ENCODE results near the gene C11orf21.

Gene C11orf21

DNA sequence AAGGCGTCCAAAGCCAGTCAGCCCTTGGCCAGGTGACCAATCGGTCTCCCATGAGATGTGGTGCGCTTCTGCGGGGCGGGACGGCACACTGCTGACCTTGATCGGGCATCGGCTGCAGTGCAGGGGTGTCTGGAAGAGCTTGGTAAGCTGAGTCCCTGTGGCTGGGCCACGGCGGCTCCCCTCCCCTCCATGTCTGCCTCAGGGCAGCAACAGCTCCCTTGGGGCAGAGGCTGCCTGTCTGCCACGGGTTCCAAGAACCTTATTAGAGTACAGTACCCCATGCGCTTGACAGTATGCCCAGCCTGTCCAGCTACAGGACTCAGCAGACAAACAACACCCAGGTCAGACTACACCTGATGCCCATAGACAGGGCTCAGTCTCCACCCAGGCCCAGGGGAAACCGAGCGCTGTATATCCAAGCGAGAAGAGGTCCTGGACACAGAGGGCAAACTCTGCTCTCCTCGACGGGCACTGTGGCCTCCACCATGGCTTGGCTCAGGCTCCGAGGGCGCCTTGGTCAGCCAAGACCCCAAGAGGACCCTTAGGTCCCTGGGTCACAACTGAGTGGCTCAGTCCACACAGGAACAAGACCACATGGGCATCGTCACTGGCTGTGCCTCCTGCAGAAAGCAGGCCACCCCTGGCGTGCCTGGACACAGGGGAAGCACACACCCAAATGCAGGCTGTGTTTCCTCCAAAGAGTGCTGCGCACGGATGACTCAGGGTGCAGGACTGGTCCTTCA, 19.0 kb upstream of the C11orf21 start:
- no peak for DNase-seq (ENCODE audit: low read depth)

DNA sequence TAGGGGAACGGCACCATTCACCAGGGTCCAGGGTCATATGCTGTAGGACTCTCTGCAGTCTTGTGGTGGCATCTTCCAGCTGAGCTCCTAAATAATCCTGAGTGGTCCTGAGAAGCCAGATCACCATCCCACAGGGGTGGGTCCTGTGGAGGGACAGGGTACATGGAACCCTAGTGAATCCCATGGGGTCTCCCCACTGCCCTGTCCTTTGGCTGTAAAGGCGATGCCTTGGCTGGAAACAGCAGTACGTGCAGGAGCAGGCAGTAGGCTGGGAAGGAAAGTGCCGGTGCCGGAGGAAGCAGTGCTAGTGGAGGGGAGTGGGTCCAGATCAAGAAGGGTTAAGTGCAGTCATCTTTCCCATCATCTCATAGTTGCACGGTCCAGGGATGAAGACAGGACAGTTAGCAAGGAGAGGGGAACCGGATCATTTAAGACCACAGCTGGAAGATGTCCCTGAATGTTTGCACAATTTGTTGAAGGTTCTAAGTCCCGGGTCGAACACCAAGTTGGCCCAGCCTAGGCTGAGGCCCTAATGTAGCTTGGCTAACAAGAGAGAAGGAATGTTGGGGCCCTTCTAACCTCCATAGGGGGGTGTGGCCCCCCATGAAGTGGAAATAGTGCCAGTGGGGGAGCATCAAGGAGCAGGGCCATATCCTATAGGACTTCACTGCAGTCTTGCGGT, 18.2 kb upstream of the C11orf21 start:
- DNase-seq (ENCODE audit: low read depth): no peak

DNA sequence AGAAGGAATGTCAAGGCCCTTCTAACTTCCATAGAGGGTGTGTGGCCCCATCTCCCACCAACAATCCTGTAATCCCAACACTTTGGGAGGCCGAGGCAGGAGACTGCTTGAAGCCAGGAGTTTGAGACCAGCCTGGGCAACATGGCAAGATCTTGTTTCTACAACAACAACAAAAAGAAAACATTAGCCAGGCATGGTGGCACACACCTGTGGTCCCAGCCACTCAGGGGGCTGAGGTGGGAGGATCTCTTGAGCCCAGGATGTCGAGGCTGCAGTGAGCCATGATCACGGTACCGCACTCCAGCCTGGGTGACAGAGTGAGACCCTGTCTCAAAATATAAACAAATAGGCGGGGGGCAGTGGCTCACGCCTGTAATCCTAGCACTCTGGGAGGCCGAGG, 17.0 kb upstream of the C11orf21 start:
- DNase-seq (ENCODE audit: low read depth): no peak

DNA sequence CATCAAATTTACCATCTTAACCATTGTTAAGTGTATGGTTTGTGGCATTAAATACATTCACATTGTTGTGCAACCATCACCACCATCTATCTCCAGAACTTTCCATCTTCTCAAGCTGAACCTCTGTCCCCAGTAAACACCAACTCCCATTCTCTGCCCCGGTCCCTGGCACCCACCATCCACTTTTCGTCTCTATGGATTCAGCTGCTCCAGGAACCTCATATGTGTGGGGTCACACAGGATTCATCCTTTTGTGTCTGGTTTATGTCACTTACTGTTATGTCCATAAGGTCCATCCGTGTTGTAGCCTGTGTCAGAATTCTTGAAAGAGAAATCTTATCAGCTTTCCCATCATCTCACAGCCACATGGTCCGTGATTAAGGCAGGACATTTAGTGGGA, 16.4 kb upstream of the C11orf21 start:
- DNase-seq (ENCODE audit: low read depth): no peak

DNA sequence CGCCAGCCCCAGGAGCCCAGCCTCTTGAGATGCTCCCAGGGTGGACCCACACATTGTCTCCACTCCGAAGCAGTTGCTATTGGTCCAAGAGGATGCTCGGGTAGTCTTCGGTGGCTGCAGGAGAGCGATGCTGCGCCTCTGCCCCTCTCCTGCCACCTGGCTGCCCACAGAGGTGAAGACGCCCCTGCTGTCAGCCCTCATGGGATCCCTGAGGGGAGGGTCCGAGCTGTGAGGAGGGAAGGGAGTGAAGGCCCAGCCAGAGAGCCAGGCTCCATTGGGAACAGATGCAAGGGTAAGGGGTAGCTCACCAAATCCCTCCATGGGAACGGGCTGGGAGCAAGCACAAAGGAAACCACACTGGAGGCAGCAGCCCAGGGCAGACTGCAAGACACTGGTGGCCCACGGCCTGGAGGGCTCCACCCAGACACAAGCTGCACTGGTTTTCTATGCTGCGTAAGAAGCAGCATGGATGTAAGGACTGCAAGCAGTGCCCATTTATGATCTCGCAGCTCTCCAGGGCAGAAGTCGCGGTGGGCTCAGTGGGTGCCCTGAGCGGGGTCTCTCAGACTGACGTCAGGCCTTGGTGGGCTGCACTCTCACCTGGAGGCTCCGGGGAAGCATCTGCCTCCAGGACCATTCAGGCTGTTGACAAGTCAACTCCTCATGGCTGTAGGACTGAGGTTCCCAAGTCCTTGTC, 15.8 kb upstream of the C11orf21 start:
- no peak for DNase-seq (ENCODE audit: low read depth)

DNA sequence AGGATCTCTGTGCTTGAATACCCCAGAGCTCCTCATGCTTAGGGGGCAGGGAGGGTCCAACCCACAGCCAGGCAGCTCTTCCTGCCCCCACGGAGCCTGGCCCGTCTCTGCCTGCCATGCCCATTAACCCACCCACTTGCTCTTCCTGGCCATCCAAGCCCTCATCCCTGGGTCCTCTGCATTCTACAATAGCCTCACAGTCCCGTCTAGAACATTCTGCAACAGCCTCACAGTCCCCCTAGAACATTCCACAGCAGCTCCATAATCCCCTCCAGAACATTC, 15.2 kb upstream of the C11orf21 start:
- no peak for DNase-seq (ENCODE audit: low read depth)

DNA sequence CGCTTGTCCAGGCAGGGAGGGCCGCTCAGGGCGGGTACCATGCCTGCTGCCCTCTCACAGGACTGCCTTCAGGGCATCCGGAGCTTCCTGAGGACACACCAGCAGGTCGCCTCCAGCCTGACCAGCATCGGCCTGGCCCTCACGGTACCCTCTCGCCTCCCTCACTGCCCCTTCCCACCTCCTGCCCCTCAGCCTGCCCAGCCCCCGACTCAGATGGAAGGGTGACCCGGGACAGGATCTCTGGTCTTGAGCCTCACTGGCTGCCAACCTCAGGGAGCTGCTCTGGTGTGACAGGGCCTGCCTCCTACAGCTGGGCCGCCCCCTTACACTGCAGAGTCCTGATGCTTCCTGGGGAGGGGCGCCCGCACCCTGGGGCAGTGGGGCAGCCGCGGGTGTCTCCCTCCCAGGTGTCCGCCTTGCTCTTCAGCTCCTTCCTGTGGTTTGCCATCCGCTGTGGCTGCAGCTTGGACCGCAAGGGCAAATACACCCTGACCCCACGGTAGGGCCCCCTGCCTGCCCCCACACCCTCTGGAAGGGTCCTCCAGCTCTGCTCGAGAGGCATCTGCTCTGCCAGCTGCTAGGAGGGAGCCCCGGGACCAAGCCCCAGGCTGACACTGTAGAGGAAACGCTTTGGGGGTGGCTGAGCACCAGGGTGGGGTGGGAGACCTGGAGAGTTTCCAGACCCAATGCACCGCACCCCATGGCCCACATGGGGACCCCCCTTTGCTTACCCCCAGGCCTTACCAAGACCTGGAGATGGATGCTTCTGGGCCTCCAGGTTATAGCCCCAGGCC, 14.6 kb upstream of the C11orf21 start:
- no peak for DNase-seq (ENCODE audit: low read depth)

DNA sequence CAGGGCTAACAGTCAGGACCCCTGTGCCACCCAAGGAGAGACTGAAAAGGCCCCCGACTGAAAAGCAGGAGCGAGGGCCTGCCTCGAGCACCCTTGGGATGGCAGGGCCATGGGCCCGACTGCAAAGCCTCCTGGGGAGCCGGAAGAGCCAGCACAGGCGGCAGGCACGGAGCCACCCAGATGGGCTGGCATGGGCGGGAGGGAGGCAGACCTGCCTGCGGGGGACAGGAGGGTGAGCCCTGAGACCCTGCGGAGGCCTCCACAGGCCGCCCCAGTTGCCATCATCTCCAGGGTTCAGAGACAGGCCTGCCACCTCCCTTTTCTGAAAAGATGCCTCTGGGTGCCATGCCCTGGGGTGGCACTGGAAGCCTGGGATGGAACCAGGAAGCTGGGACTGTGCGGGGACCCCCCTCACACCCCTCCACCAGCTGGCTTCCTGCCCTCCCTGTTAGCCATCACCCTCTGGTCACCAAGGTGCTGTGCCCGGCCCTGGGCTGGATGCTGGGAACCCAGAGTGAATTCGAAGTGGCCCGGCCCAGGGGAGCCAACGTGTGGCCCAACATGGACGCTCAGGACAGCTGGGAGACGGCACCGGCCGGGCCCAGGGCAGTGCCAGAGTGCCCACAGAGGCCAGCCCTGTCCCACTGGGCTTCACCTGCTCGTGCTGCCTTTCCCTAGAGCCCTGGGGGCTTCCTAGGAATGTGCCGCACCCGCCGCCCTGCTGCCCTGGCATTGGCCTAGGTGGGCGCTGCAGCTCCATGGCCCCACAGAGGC, 13.9 kb upstream of the C11orf21 start:
- no peak for DNase-seq (ENCODE audit: low read depth)

DNA sequence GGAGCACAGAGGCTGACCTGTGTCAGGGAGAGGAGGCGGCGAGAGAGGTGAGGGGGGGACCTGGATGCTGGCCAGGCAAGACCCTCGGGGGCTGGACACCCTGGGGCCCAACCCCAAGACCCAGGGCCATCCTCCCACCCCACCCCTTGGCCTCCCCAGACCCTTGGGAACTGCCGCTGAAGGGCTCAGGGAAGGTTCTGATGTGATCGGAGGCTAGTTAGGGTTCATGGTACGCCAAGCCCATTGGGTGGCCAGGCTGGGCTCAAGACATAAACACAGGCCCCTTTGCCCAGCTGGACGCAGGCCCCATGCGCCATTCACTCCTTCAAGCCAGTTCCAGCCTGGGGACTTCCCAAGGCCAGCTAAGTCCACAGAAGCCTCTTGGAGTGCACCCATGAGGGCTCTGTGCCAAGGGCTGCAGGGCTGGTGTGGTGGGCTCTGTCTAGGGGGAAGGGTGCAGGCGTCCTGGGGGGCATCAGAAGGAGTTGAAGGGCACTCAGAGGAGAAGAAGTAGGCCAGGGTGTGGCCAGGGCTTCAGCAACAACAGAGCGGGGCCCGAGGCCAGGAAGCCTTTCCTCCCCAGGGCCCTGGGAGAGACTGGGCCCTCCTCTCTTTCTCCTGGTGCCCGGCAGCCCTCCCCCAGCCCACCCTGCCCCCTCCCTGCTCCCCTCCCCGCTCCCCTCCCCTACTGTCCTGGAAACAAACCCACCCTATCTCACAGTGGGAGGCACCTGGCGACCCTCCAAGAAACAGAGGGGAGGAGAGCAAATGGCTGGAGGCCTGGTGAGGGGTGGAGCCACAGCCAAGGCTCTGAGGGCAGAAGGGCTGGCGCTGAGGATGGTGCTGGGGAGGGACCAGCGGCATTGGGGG, 13.0 kb upstream of the C11orf21 start:
- DNase-seq (ENCODE audit: low read depth): no peak

DNA sequence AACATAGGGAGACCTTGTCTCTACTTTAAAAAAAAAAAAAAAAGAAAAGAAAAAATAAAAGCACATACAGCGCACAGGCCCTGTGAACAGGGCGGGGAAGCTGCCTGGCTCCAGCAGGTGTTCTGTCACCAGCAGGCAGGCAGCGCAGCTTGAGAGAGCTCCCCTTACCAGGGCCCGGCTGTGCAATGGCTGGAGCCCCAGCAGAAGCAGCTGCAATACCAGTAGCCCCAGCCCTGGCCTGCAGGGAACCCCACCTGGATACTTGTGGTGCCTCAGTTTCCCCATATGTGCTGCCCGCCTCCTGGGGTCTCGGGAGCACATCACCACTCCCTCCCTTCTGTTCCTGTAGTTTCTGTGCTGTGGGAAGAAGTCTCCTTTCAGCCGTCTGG, 12.4 kb upstream of the C11orf21 start:
- DNase-seq (ENCODE audit: low read depth): no peak

DNA sequence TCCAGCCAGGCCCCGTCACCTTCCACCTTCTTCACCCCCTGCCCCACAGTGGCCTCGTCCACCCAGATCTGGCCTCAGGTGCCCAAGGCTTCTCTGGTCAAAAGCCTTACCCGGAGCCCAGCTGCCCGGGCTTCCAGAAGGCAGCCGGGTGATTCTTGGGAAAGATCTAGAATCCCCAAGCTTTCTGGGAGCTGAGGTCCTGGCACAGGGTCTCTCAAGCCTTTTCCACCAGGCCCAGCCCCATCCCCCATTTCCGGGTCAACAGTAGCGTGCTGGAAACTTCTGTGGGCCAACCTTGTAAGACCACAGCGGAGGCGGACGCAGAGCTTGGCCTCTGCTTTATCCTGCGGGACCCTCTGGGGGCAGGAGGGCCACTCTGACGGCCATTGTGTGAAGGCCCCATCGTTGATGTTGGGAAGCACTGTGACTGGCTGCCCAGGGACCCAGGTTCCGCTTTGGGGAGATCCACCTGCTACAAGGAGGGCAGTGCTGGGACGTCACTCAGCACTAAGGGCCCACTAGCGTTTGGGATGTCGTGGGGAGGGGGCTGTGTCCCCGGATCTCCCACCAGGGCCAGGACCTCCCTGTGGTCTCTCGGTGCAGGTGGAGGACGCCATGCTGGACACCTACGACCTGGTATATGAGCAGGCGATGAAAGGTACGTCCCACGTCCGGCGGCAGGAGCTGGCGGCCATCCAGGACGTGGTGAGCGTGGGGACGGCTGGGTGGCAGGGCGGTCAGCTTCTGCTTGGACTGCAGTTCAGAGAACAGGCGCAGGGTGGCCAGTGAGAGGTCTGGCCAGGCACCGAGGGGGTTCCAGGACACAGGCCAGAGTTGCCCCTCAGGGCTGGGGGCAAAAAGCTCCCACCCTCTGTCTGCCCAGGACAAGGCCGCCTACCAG, 11.6 kb upstream of the C11orf21 start:
- no peak for DNase-seq (ENCODE audit: low read depth)

DNA sequence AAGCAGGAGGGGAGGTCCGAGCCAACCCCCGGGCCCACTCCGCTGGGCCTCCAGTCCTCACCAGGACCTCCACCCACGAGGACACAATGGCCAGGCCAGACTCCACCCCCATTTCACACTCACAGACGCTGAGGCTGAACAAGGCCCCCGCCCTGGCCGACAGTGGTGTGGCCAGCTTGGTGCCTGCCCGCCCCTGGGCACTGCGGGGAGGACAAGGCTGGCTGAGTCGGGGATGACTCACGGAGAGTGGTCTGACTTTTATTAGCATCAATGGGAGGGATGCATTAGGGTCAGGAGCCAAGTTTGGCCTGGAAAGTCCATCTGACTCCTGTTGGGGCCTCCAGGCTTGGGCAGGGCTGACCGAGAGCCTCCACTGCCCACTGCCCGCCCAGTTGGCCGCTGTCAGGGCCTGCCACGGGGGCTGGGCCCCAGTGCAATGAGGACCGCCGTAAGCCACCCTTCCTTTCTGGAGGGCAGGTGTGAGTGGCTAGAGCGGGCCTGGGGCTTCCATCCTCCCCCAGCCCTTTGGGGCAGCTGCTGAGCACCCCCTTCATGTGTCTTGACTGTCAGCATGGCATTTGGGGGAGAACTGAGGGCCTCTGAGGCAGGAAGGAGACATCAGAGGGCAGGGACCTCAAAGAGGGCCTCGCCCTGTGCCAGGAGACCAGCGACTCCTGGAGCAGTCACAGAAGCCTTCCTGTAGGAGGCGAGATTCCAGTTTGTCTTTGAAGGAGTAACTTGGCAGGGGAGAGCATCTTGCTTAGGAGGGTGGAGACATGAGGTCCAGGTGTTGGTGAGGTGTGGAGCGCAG, 10.7 kb upstream of the C11orf21 start:
- DNase-seq (ENCODE audit: low read depth): no peak

DNA sequence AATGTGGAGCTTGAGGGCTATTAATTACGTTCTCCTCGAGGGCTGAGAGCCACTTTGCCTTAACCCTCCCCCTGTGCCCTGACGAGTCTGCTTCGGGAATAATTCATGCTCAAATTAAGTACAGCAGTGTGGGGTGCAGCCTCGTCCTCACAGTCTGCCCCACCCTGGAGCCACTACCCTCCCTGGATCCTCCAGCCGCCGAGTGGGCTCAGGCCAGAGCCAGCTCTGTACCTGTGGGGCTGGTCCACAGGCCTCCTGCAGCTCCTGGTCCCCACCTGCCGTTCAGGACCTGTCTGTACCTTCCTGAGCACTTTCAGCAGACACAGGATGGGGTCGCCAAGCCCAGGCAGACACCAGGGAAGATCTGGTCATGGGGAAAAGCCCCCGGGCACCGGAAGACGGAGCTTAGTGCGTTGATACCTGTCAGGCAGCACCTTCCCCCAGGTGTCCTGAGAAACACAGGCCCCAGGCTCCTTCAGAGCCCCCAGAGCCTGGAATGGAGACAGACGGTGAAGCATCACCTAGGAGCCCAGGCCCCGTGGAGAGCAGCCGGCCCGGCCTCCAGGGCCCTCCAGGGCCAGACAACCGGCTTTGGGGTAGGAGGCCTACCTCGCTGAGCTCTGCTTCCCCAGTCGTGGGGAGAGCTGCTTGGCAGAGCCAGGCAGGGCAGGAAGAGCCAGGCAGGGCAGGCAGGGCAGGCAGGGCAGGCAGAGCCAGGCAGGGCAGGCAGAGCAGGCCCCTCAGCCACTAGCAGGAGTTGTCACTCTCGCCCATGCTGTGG, 9.8 kb upstream of the C11orf21 start:
- no peak for DNase-seq (ENCODE audit: low read depth)

DNA sequence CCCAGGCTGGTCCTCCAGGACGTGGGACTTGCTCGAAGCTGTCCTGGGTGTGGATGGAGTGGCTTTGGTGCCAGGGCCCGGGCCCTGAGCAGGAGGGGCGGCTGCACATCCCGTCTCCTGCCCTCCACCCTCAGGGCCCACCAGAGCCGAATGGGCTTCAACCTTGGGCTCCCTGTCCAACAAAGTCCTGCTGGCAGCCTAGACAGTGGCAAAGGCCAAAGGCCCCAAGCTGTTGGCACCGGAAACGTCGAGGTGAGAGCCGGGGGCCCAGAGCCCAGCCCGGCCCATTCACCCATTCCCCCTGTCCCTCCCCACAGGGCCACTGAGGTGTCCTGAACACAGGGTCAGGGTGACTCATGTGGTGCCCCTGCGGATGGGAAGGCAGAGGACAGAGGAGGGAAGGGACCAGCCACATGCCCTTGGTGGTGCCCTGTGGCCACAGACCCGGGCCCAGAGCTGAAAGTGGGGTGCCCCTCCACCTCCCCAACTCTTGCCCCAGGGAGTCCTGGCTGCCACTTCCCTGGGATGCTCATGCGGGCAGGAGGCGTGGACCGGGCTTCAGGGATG, 9.2 kb upstream of the C11orf21 start:
- no peak for DNase-seq (ENCODE audit: low read depth)

DNA sequence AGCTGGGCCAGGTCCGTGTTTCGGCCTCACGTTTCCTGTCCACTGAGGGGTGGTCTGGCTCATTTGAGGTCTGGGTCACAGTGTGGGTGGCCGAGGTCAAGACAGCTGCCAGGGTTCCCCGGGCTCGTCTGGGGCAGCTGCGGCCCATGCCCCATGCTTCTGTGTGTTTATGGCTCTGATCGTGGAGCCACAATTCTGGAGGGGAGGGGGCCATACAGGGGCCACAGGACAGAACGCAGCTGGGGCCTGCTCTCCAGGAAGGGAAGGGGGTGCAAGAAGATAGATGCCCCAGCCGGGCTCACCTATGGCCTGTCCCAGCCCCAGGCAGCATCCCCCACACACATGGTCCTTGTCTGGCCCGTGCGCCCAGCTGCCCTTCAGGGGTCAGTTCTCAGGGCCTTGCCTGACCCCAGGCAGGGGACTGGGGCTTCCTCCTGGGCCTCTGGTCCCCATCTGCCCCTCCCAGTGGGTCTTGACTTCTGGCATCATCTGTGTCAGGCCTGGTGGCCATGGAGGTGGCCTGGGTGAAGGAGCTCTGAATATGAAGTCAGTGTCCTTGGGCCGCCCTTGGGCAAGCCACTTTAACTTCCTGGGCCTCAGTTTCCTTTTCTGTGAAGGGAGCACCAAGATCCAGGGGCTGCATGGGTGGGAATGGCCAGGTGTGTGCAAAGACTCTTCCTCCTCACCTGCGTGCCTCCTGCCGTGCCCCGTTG, 8.5 kb upstream of the C11orf21 start:
- no peak for DNase-seq (ENCODE audit: low read depth)

DNA sequence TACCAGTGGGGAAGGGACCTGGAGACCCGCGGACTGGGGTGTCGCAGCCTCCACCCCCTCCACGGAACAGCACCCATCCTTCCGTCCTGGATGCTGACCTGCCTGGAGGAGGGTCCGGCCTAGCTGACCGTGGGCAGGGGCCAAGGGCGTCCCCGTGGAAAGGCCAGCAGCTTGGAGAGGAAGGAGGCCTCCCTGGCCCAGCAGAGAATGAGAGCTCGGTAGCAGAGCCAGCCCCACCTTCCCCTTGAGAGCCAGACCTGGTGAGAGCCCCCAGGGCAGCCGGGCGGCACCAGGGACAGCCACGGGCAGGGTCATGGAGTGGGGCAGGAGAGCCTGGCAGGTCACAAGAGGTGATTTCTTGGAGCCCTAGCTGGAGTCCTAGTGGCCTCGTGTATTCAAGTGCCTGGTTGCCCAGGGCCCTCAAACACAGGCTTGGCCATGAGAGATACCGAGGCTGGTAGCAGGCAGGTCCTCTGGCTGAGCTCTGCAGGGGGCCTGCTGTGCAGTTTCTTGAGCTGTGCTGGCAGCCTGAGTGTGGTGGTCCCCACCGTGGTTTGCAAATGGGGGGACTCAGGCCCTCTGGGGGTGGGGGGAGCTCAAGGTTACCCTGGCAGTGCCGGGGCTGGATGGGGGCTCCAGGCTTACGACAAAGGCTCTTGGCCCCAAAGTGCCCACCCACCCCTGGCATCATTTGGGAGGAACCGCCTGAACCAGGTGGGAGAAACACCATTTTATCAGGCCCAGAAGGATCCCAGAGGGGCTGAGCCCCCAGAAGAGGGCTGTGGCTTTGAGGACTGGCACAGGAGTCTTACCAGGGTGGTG, 7.7 kb upstream of the C11orf21 start:
- no peak for DNase-seq (ENCODE audit: low read depth)

All from activated T-helper 1 cell treated with Interleukin-2 at 50 U/mL for 16 hours (primary cell).